Aorta (tissue), 5 donors: Measurements from ENCODE around the gene TMEM132C. TPM values are rescaled to one million over a fixed set of nuclear protein-coding genes. Genes with fewer than 3 reads are reported as not detected.

Source experiments
- ATAC-seq: fragments of 200-7000 bp; cut with Tn5 transposase; one replicate; pipeline ENCODE4 v1.9.1; 2022; ENCODE audit warnings: moderate library complexity; ENCODE audit not compliant: low FRiP score
- DNase-seq, 2 donors: peaks; one replicate each; pipeline ENCODE4 v3.0.0-alpha.2; 2020
- H3K27ac ChIP-seq, 2 donors: one replicate each; pipeline ENCODE4 v1.5.1; 2013; ENCODE audit warnings: low read length in 2 of 2, mild to moderate bottlenecking in 2 of 2, moderate library complexity in 2 of 2, control low read depth in 1 of 2, inconsistent platforms in 1 of 2, low read depth in 1 of 2
- H3K27me3 ChIP-seq, 2 donors: one replicate each; pipeline ENCODE4 v1.6.1; 2013; ENCODE audit warnings: control low read depth in 1 of 2, low read length in 1 of 2, mild to moderate bottlenecking in 1 of 2, moderate library complexity in 1 of 2; ENCODE audit not compliant: insufficient read depth in 2 of 2, control insufficient read depth in 1 of 2
- H3K36me3 ChIP-seq, 2 donors: one replicate each; pipeline ENCODE4 v1.6.1; 2013; ENCODE audit warnings: control low read depth in 1 of 2, low read length in 1 of 2, mild to moderate bottlenecking in 1 of 2; ENCODE audit not compliant: insufficient read depth in 2 of 2, control insufficient read depth in 1 of 2
- H3K4me1 ChIP-seq, 2 donors: one replicate each; pipeline ENCODE4 v1.6.1; 2013; ENCODE audit warnings: low read length in 2 of 2, control low read depth in 1 of 2, mild to moderate bottlenecking in 1 of 2, moderate library complexity in 1 of 2; ENCODE audit not compliant: insufficient read depth in 2 of 2, control insufficient read depth in 1 of 2
- H3K4me3 ChIP-seq, 2 donors: one replicate each; pipeline ENCODE4 v1.5.1; 2013; ENCODE audit warnings: low read length in 2 of 2, control low read depth in 1 of 2, mild to moderate bottlenecking in 1 of 2
- H3K9me3 ChIP-seq: one replicate; pipeline ENCODE4 v1.6.1; 2013; ENCODE audit warnings: mild to moderate bottlenecking, low read length; ENCODE audit not compliant: control insufficient read depth
- WGBS, 2 donors: extraction: QIAGEN DNeasy Blood & Tissue Kit; methylation state at CpG; one replicate each; pipeline ENCODE4 v1.1.7; 2013; 5-methylcytosine and 5-hydroxymethylcytosine counted together
- intact Hi-C, 2 donors: fragments of 100-400 bp; cut with DNase I; formaldehyde crosslinking; loops; one replicate each; pipeline versions ENCODE4 v1.14.2 to v1.15.0; 2022
- long read RNA-seq, 2 donors: library from polyadenylated mRNA; unstranded; transcript quantifications; one replicate each; pipeline ENCODE4 v2.0.0, GENCODE V29; 2020 to 2021
- polyA plus RNA-seq, 2 donors: library from polyadenylated mRNA; stranded (reverse); fragments of 200-250 nt; gene quantifications; one replicate each; pipeline ENCODE4 v1.2.3, GENCODE V29; 2013
- total RNA-seq, 2 donors: library from RNA; stranded (reverse); fragmentation: NEBNext Ultra II Directional; extraction: Animal tissue kit (Norgen Biotek cat#: 25700); gene quantifications; one replicate each; pipeline ENCODE4 v1.2.1, GENCODE V29; 2021
- donor health status: healthy with polysubstance abuse.
- donor health status: Bipolar disorder and iron deficiency.
- donor health status: DM: no; HTN: no; CAD: no.
- donor health status: DM: no; HTN: no; CAD: no.
- donor health status: DM: yes; HTN: yes; CAD: no.

The TMEM132C gene
- under 1 TPM; 0.49 to 0.78 TPM for total RNA-seq
- polyA plus RNA-seq = not detected
- long read RNA-seq, donor 1 = 0 reads
- long read RNA-seq, donor 2, full-length matches to known transcripts = 1 of 3 reads
- long read RNA-seq, donor 2, partial matches to known transcripts = 1 of 3 reads
- long read RNA-seq, donor 2, other reads (novel, unspliced or antisense) = 1 of 3 reads

DNA sequence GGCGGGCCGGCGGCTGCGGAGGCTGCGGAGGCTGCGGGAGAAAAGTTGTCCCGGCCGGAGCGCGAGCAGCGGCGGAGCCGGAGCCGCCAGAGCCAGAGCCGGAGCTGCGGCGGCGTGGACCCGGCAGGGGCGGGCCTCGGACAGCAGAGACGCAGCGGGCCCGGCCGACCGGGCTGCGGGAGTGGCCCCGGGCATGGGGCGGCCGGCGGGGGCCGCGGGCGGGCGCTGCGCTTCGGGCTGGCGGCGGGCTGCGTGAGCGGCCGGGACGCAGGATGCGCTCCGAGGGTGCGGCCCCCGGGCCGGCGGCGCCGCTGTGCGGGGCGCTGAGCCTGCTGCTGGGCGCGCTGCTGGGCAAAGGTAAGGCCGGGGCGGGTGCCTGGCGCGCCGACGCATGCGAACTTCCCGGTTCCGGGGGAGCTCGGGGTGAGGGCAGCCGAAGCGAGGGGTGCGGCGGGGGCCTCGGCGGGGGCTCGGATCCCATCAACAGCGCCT, at the start of gene TMEM132C:
TSS of gene TMEM132C (plus strand) at position 40 of the 492 bp plus-strand sequence. CDS start at position 273, 233 bp downstream.
- DNase-seq (no peak), ATAC-seq (no peak)
- no peaks in the 10 kb centered on the region for H3K36me3 ChIP-seq
- no peaks in the 10 kb centered on the region for H3K27me3 ChIP-seq
- 1% methylated on average over 63 to 73 of the region's 73 CpGs for WGBS, 2 donors
- no peaks in the 10 kb centered on the region for H3K4me1 ChIP-seq
- peak within 1 kb of the TSS in 1 of 2 donors; percentile 37 for H3K4me3 ChIP-seq
- intact Hi-C loops = no loop called here
- no peaks in the 10 kb centered on the region for H3K9me3 ChIP-seq
- no peak within 1 kb of the TSS for H3K27ac ChIP-seq

DNA sequence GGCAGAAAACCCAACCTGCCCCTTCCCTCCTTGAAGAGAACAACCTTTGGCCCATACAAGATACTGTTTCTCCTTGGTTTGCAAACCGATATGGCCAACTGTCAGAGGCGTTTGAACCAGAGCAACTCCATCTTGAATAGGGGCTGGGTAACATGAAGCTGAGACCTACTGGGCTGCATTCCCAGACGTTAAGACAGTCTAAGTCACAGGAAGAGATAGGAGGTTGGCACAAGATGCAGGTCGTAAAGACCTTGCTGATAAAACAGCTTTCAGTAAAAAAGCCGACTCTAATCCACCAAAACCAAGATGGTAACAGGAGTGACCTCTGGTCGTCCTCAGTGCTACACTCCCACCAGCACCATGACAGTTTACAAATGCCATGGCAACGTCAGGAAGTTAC, 42.7 kb upstream of the TMEM132C start:
- 48 to 59% methylated on average over 7 of the region's 7 CpGs for whole genome bisulfite sequencing, 2 donors
- Histone ChIP-seq H3K27ac (no peak overlapping the region), H3K9me3 (no peaks in the 10 kb centered on the region), H3K4me1 (no peaks in the 10 kb centered on the region), H3K36me3 (no peaks in the 10 kb centered on the region), H3K27me3 (no peaks in the 10 kb centered on the region), H3K4me3 (no peak overlapping the region)
- no peak for ATAC-seq
- no peak for DNase-seq
- intact Hi-C loops = no loop called here

DNA sequence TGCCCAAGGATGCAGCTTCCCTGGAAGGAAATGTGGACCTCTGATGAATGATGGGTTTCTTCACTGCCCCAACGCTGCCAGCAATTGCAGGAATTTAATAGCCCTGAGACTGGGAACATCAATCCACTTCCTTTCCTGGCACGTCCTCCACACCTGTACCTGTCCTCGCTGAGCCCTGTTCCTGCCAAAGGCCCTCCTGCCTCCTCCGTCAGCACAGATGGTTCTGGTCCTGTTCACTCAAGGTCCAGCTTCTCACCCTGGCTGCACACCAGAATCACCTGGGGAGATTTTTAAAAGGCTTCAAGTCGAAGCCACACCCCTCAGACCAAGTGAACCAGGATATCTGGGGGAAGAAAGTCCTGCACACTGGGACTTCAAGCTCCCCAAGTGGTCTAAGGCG, 38.4 kb upstream of the TMEM132C start:
- no peak overlapping the region for H3K27ac ChIP-seq
- no peaks in the 10 kb centered on the region for H3K4me1 ChIP-seq
- no peak overlapping the region for H3K4me3 ChIP-seq
- ATAC-seq = no peak
- H3K27me3 ChIP-seq = peaks cover 0 to 4% of the 10 kb centered on the region in 2 donors
- 67 to 76% methylated on average over 6 of the region's 6 CpGs for WGBS, 2 donors
- no peaks in the 10 kb centered on the region for H3K36me3 ChIP-seq
- intact Hi-C loops = no loop called here
- peaks cover 5% of the 10 kb centered on the region for H3K9me3 ChIP-seq
- no peak for DNase-seq

DNA sequence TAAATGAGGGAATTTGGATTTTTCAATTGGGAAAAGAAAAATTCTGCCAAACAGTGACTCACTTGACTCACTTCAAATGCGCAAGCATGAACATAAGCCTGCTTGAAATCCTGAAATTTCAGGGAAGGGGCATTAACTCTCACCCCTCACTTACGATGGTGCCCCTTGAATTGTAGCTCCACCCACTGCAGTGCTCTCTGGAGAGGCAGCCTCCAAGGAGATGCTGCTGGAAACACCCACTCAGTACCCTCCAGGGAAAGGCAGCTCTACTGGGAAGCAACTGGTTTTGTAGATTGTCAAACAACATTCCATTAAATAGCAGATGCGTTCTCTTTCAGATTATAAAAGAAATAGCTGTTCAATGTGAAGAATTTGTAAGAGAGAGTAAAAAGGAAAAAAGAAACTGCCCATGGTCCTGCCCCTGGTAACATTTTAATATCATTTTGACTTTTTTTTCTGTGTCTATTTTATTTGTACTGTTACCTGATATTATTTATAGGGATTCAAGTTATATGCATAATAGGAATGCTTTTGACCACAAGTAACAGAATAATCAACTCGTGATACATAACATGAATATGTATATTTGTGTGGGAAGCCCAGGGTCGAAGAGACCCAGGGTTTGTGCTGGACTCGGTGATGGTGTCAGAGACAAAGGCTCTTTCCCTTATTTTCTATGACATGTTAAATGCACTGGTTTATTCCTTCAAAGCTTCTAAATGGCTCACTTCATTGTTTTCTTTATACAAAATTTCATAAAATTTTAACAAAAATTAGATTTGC, 31.1 kb upstream of the TMEM132C start:
- H3K27ac ChIP-seq = no peak overlapping the region
- ATAC-seq (no peak), DNase-seq (no peak)
- no peaks in the 10 kb centered on the region for H3K4me1 ChIP-seq
- intact Hi-C loops = no loop called here
- H3K9me3 ChIP-seq = peaks cover 10% of the 10 kb centered on the region
- H3K27me3 ChIP-seq = peaks cover 0 to 3% of the 10 kb centered on the region in 2 donors
- H3K4me3 ChIP-seq = no peak overlapping the region
- WGBS, 2 donors = 66 to 69% methylated on average over 6 of the region's 6 CpGs
- H3K36me3 ChIP-seq = no peaks in the 10 kb centered on the region

- Histone ChIP-seq H3K27me3 (peaks cover 0 to 3% of the 10 kb centered on the region in 2 donors), H3K4me3 (no peak overlapping the region), H3K4me1 (no peaks in the 10 kb centered on the region), H3K9me3 (peaks cover 10% of the 10 kb centered on the region), H3K36me3 (no peaks in the 10 kb centered on the region), H3K27ac (no peak overlapping the region)
- DNase-seq (no peak), ATAC-seq (no peak)
- 59 to 67% methylated on average over 1 of the region's 1 CpG for WGBS, 2 donors
- intact Hi-C loops = no loop called here
These were observed 30.4 kb upstream of the TMEM132C start for GRCh38 chr12:128236525-128236924.

GRCh38 chr12:128240745-128241144, 26.2 kb upstream of the TMEM132C start:
- no peaks in the 10 kb centered on the region for H3K36me3 ChIP-seq
- H3K4me1 ChIP-seq = no peaks in the 10 kb centered on the region
- DNase-seq (no peak), ATAC-seq (no peak)
- 65 to 73% methylated on average over 2 of the region's 2 CpGs for WGBS, 2 donors
- H3K4me3 ChIP-seq = no peak overlapping the region
- intact Hi-C loops = no loop called here
- H3K27me3 ChIP-seq = peaks cover 0 to 1% of the 10 kb centered on the region in 2 donors
- H3K9me3 ChIP-seq = peaks cover 10% of the 10 kb centered on the region
- no peak overlapping the region for H3K27ac ChIP-seq

GRCh38 chr12:128245121-128245520, 21.8 kb upstream of the TMEM132C start:
- Histone ChIP-seq H3K27ac (no peak overlapping the region), H3K9me3 (peaks cover 8% of the 10 kb centered on the region), H3K4me1 (no peaks in the 10 kb centered on the region), H3K36me3 (no peaks in the 10 kb centered on the region), H3K27me3 (peaks cover 0 to 1% of the 10 kb centered on the region in 2 donors), H3K4me3 (no peak overlapping the region)
- no peak for DNase-seq
- WGBS, 2 donors = 87 to 89% methylated on average over 2 of the region's 2 CpGs
- no peak for ATAC-seq
- intact Hi-C loops = no loop called here

- H3K27ac ChIP-seq = no peak overlapping the region
- H3K27me3 ChIP-seq = peaks cover 0 to 1% of the 10 kb centered on the region in 2 donors
- no peak for DNase-seq
- H3K4me3 ChIP-seq = no peak overlapping the region
- no peak for ATAC-seq
- intact Hi-C loops = no loop called here
- no peaks in the 10 kb centered on the region for H3K36me3 ChIP-seq
- H3K9me3 ChIP-seq = peaks cover 8% of the 10 kb centered on the region
- WGBS, 2 donors = 27 to 38% methylated on average over 7 of the region's 7 CpGs
- H3K4me1 ChIP-seq = no peaks in the 10 kb centered on the region
These were observed 21.1 kb upstream of the TMEM132C start for GRCh38 chr12:128245905-128246304.

GRCh38 chr12:128250096-128250495, 16.9 kb upstream of the TMEM132C start:
- intact Hi-C loops = no loop called here
- ATAC-seq = no peak
- no peaks in the 10 kb centered on the region for H3K4me1 ChIP-seq
- H3K27me3 ChIP-seq = no peaks in the 10 kb centered on the region
- 80% methylated on average over 8 of the region's 8 CpGs for WGBS, 2 donors
- H3K27ac ChIP-seq = no peak overlapping the region
- H3K9me3 ChIP-seq = peaks cover 2% of the 10 kb centered on the region
- DNase-seq = no peak
- no peaks in the 10 kb centered on the region for H3K36me3 ChIP-seq
- H3K4me3 ChIP-seq = no peak overlapping the region
